Measurements from ENCODE around the gene CC2D1B.

Gene CC2D1B

DNA sequence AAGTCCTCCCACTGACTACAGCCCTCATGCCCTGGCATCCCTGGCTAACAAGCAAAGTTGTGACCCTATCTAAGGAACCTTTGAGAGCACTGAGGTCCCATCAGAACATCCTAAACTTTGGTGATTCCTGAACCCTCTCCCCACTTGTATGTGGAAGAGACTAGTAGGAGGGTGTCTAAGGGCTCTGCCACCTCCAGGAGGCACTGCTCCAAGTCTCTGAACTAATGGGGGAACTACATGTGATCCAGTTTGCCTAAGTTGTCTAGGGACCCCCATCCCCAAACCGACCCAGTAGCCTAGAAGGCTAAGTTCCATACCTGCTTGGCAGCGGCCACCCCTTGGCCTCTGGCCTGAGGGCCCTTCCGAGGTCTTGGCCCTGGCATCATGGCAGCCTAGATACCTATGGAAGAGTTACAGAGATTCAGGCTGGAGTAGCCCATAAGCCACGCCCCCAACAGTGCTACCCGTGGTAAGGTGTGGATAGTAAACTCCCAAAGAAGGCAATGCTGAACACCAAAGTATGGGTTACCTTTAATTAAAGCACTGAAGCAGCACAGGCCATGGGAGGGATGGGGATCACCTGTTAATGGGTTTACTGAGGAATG is 1.7 kb downstream of the CC2D1B start:
- Histone ChIP-seq H3K27me3 (ENCODE audit: insufficient read depth, poor library complexity, severe bottlenecking) (no peaks in the 10 kb centered on the region), H3K4me3 (ENCODE audit: severe bottlenecking) (no peak overlapping the region), H3K27ac (ENCODE audit: poor library complexity, severe bottlenecking) (peak overlapping the region; percentile 82), H3K4me1 (ENCODE audit: insufficient read depth, poor library complexity, severe bottlenecking) (peaks cover 11% of the 10 kb centered on the region), H3K9me3 (ENCODE audit: severe bottlenecking) (no peaks in the 10 kb centered on the region), H3K36me3 (ENCODE audit: low read depth) (peaks cover 48% of the 10 kb centered on the region)
- ATAC-seq (ENCODE audit: low read depth) = no peak
- DNase-seq (ENCODE audit: low spot score) = no peak
- TF ChIP-seq, protein P1, sequence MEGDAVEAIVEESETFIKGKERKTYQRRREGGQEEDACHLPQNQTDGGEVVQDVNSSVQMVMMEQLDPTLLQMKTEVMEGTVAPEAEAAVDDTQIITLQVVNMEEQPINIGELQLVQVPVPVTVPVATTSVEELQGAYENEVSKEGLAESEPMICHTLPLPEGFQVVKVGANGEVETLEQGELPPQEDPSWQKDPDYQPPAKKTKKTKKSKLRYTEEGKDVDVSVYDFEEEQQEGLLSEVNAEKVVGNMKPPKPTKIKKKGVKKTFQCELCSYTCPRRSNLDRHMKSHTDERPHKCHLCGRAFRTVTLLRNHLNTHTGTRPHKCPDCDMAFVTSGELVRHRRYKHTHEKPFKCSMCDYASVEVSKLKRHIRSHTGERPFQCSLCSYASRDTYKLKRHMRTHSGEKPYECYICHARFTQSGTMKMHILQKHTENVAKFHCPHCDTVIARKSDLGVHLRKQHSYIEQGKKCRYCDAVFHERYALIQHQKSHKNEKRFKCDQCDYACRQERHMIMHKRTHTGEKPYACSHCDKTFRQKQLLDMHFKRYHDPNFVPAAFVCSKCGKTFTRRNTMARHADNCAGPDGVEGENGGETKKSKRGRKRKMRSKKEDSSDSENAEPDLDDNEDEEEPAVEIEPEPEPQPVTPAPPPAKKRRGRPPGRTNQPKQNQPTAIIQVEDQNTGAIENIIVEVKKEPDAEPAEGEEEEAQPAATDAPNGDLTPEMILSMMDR (IDR thresholded peaks at IDR 0.05; ENCODE audit: poor library complexity, severe bottlenecking) = no peak

DNA sequence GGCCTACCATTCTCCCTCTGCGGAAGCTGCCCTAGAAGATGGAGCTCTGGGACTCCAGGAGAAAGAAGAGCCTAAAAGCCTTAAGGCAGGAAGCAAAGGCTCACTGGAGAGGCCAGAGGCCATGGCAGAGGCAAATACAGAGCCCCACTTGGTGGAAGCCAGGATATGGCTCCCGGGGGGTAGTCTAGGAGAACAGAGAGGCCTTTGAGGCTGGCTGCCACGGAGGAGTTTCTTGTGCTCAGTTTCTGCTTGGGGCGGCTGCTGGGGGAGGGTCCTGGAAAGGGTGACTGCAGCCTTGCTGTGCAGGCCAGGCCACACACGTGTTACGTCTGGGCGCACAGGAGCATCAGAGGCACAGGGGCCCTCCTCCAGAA is 5.4 kb downstream of the CC2D1B start:
- Histone ChIP-seq H3K4me3 (ENCODE audit: severe bottlenecking) (no peak overlapping the region), H3K27me3 (ENCODE audit: insufficient read depth, poor library complexity, severe bottlenecking) (no peaks in the 10 kb centered on the region), H3K9me3 (ENCODE audit: severe bottlenecking) (no peaks in the 10 kb centered on the region), H3K27ac (ENCODE audit: poor library complexity, severe bottlenecking) (no peak overlapping the region), H3K36me3 (ENCODE audit: low read depth) (peaks cover 85% of the 10 kb centered on the region), H3K4me1 (ENCODE audit: insufficient read depth, poor library complexity, severe bottlenecking) (peaks cover 3% of the 10 kb centered on the region)
- DNase-seq (ENCODE audit: low spot score) = no peak
- ATAC-seq (ENCODE audit: low read depth) = no peak
- TF ChIP-seq, protein P1 (IDR thresholded peaks at IDR 0.05; ENCODE audit: poor library complexity, severe bottlenecking) = no peak

DNA sequence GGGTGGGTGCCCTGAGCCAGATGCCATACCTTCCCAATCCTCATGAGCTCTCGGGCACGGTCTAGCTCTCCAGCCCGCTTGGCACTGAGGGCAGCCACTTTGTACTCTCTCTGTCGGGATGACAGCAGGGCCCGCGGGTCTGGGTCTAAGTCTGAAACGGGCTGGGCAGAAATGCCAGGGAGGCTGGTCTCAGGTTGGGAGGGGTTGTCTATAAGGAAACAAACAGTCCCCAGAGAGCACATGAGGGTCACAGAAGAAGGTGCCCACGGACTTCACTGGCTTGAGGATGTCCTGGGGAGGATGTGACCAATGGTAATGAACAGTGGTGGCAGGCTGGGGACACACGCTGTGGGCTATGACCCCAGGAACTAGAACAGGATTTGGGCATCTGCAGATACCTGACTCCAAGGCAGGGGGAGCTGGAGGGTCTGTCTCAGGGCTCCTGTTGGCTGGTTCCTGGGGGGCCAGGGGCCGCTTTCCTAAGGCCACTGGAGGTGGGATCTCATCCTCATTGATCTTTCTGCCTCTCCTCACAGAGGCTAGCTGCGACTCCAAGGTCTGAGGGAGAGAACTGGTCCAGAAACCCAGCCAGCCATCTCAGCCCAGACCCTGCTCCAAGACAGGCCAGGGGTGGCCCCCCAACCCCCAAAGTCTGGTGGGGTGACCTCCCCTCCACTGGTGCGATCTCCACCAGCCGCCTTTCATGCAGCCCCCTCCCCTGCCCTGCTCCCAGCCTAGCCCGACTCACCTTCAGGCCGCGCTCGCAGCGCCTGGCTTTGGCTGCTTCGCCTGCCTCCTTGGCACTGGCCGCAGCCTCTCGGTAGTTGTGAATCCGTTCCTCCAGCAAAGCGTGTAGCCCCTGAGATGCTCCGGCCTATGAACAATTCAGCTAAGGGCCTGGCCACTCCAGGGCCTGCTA is 6.1 kb downstream of the CC2D1B start:
- ATAC-seq (ENCODE audit: low read depth) (no peak), DNase-seq (ENCODE audit: low spot score) (no peak)
- TF ChIP-seq, protein P1 (IDR thresholded peaks at IDR 0.05; ENCODE audit: poor library complexity, severe bottlenecking) = no peak
- peaks cover 92% of the 10 kb centered on the region for H3K36me3 ChIP-seq (ENCODE audit: low read depth)
- no peak overlapping the region for H3K4me3 ChIP-seq (ENCODE audit: severe bottlenecking)
- H3K27ac ChIP-seq (ENCODE audit: poor library complexity, severe bottlenecking) = no peak overlapping the region
- peaks cover 3% of the 10 kb centered on the region for H3K4me1 ChIP-seq (ENCODE audit: insufficient read depth, poor library complexity, severe bottlenecking)
- H3K9me3 ChIP-seq (ENCODE audit: severe bottlenecking) = no peaks in the 10 kb centered on the region
- H3K27me3 ChIP-seq (ENCODE audit: insufficient read depth, poor library complexity, severe bottlenecking) = no peaks in the 10 kb centered on the region

DNA sequence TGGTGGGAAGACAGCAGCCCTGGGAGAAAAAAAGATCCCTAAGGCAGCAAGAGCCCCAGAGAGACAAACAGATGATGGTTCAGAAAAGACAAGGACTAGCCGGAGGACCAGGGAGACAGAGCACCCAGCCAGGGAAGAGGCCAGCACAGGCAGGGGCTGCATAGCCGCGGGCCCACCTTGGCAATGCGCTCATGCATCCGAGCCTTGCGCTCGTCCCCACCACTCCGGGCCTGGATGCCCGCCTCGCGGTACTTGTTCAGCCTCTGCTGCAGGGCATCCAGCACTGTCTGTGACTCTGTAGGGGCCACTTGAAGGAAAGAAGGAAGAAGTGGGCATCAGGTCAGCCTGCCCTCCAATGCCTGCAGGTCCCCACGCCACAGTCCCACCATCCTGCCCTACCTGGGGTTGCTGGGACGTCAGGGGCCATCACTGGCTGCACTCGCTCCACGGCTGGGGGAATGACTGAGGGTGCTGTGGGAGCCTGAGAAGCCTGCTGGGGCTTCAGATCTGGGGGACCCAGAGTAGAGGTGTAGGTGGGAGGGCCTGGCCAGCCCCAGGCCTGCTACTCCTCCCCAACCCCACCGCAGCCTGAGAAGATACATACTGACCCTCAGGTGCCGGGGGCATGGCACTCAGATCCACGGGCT is 7.0 kb downstream of the CC2D1B start:
- H3K36me3 ChIP-seq (ENCODE audit: low read depth) = peaks cover 94% of the 10 kb centered on the region
- no peak overlapping the region for H3K4me3 ChIP-seq (ENCODE audit: severe bottlenecking)
- H3K4me1 ChIP-seq (ENCODE audit: insufficient read depth, poor library complexity, severe bottlenecking) = no peaks in the 10 kb centered on the region
- TF ChIP-seq, protein P1 (IDR thresholded peaks at IDR 0.05; ENCODE audit: poor library complexity, severe bottlenecking) = no peak
- DNase-seq (ENCODE audit: low spot score) (no peak), ATAC-seq (ENCODE audit: low read depth) (no peak)
- H3K27me3 ChIP-seq (ENCODE audit: insufficient read depth, poor library complexity, severe bottlenecking) = no peaks in the 10 kb centered on the region
- no peaks in the 10 kb centered on the region for H3K9me3 ChIP-seq (ENCODE audit: severe bottlenecking)
- H3K27ac ChIP-seq (ENCODE audit: poor library complexity, severe bottlenecking) = no peak overlapping the region

Measured in RWPE2 (cell line).